NOMO-1 treated with dmso at 0.1 percent for 144 hours (cell line): ENCODE data around the gene DTNA.

Experiments
- DNase-seq: peaks from one replicate; lab custom pipeline; 2025; ENCODE audit not compliant: unreplicated experiment; lab: John Stamatoyannopoulos, UW

DTNA gene

GRCh38 chr18:34928754-34929335 lies 218.7 kb downstream of the DTNA start:
- DNase-seq: no peak

GRCh38 chr18:34929336-34929780 lies 219.3 kb downstream of the DTNA start:
- DNase-seq: no peak

- no peak for DNase-seq
Measured at GRCh38 chr18:34932363-34932762, 222.3 kb downstream of the DTNA start.

GRCh38 chr18:34932792-34933466 lies 222.8 kb downstream of the DTNA start:
- DNase-seq: no peak

GRCh38 chr18:34933909-34934661 lies 224.0 kb downstream of the DTNA start:
- no peak for DNase-seq

GRCh38 chr18:34936772-34937171 lies 226.7 kb downstream of the DTNA start:
- DNase-seq: no peak

GRCh38 chr18:34938090-34938489 lies 228.0 kb downstream of the DTNA start:
- no peak for DNase-seq
